Cardiac muscle cell (in vitro differentiated cells and primary cell): ENCODE measurements around the gene ETDA. TPM values are rescaled to one million over a fixed set of nuclear protein-coding genes. Genes with fewer than 3 reads are reported as not detected.
"Not testable (repeated sequence)": the region's sequence is repeated elsewhere in the genome, so short reads cannot be mapped to it uniquely, and the experiment has no call there.

Source experiments
- DNase-seq, 2 donors: peaks; one replicate each; pipeline versions ENCODE4 v3.0.0 to v3.0.0-alpha.2; 2010 to 2017; ENCODE audit warnings: low read depth in 1 of 2, low spot score in 1 of 2
- H3K27ac ChIP-seq: fragments of 200-600 bp; sonication (generic); 2 replicates; pipeline ENCODE4 v1.5.1; 2016
- H3K27me3 ChIP-seq: fragments of 200-600 bp; sonication (generic); 2 replicates; pipeline ENCODE4 v1.6.0; 2016; ENCODE audit warnings: control low read depth
- H3K36me3 ChIP-seq: fragments of 200-600 bp; sonication (generic); 2 replicates; pipeline ENCODE4 v1.5.1; 2016; ENCODE audit warnings: control low read depth
- H3K4me1 ChIP-seq: fragments of 200-600 bp; sonication (generic); 2 replicates; pipeline ENCODE4 v1.8.1; 2017; ENCODE audit warnings: low read depth, mild to moderate bottlenecking, mixed run types
- H3K4me3 ChIP-seq: fragments of 200-600 bp; sonication (generic); 2 replicates; pipeline ENCODE4 v1.5.1; 2016; ENCODE audit warnings: mild to moderate bottlenecking
- H3K9me3 ChIP-seq: fragments of 200-600 bp; sonication (generic); 2 replicates; pipeline ENCODE4 v1.5.1; 2017; ENCODE audit warnings: low read depth, mild to moderate bottlenecking, control low read depth
- CTCF ChIP-seq: IDR thresholded peaks from 2 replicates; pipeline ENCODE4 v1.5.1; 2012; ENCODE audit warnings: low read depth, mild to moderate bottlenecking, low read length
- polyA plus RNA-seq: library from polyadenylated mRNA; unstranded; fragments of >200 nt; fragmentation: Nextera tagmentation; extraction: Ambion mirVana; gene quantifications from 2 replicates; pipeline ENCODE4 v1.2.1, GENCODE V29; 2016
- total RNA-seq: library from RNA; depleted of rRNA; stranded (reverse); fragments of >200 nt; gene quantifications from 2 replicates; pipeline ENCODE4 v1.2.3, GENCODE V29; 2016

Gene ETDA
- total and polyA plus RNA-seq, 2 experiments from 2014 or later: not detected

- H3K9me3 ChIP-seq: no peaks in the 10 kb centered on the region
- H3K4me1 ChIP-seq: no peaks in the 10 kb centered on the region
- no peak overlapping the region for H3K4me3 ChIP-seq
- no peak for DNase-seq
- no peak for TF ChIP-seq CTCF
- no peaks in the 10 kb centered on the region for H3K36me3 ChIP-seq
- H3K27me3 ChIP-seq: no peaks in the 10 kb centered on the region
- no peak overlapping the region for H3K27ac ChIP-seq
These were observed 5.6 kb downstream of the ETDA start for GRCh38 chrX:135257469-135257868.

DNA sequence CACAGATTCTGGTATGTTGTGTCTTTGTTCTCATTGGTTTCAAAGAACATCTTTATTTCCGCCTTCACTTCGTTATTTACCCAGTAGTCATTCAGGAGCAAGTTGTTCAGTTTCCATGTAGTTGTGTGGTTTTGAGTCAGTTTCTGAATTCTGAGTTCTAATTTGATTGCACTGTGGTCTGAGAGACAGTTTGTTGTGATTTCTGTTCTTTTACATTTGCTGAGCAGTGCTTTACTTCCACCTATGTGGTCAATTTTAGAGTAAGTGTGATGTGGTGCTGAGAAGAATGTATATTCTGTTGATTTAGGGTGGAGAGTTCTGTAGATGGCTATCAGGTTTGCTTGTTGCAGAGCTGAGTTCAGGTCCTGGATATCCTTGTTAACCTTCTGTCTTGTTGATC, 9.1 kb downstream of the ETDA start:
- H3K36me3 ChIP-seq, DNase-seq, H3K4me3 ChIP-seq, H3K27ac ChIP-seq, H3K4me1 ChIP-seq, H3K27me3 ChIP-seq, H3K9me3 ChIP-seq: not testable (repeated sequence)

DNA sequence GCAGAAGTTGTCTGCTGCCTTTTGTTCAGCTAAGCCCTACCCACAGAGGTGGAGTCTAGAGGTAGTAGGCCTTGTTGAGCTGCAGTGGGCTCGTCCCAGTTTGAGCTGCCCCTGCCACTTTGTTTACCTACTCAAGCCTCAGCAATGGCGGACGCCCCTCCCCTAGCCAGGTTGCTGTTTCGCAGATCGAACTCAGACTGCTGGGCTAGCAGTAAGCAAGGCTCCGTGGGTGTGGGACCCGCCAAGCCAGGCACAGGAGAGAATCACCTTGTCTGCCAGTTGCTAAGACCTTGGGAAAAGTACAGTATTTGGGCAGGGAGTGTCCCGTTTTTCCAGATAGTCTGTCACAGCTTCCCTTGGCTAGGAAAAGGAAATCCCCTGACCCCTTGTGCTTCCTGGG, 11.5 kb downstream of the ETDA start:
- not testable (repeated sequence) for H3K27me3 ChIP-seq, H3K4me3 ChIP-seq, H3K4me1 ChIP-seq, H3K36me3 ChIP-seq, H3K9me3 ChIP-seq, DNase-seq, H3K27ac ChIP-seq

- H3K9me3 ChIP-seq: no peaks in the 10 kb centered on the region
- H3K36me3 ChIP-seq: no peaks in the 10 kb centered on the region
- no peak for TF ChIP-seq CTCF
- no peak for DNase-seq
- H3K27ac ChIP-seq: no peak overlapping the region
- H3K4me3 ChIP-seq: no peak overlapping the region
- no peaks in the 10 kb centered on the region for H3K4me1 ChIP-seq
- no peaks in the 10 kb centered on the region for H3K27me3 ChIP-seq
These were observed 12.3 kb downstream of the ETDA start for GRCh38 chrX:135264206-135264605.

- no peaks in the 10 kb centered on the region for H3K9me3 ChIP-seq
- no peaks in the 10 kb centered on the region for H3K27me3 ChIP-seq
- TF ChIP-seq CTCF: no peak
- no peak overlapping the region for H3K4me3 ChIP-seq
- no peaks in the 10 kb centered on the region for H3K36me3 ChIP-seq
- H3K4me1 ChIP-seq: no peaks in the 10 kb centered on the region
- H3K27ac ChIP-seq: no peak overlapping the region
- no peak for DNase-seq
These were observed 21.3 kb downstream of the ETDA start for GRCh38 chrX:135273162-135273561.

- Histone ChIP-seq H3K36me3 (no peaks in the 10 kb centered on the region), H3K27ac (no peak overlapping the region), H3K9me3 (no peaks in the 10 kb centered on the region), H3K4me1 (no peaks in the 10 kb centered on the region), H3K27me3 (no peaks in the 10 kb centered on the region), H3K4me3 (no peak overlapping the region)
- no peak for TF ChIP-seq CTCF
- DNase-seq: no peak
These were observed 24.1 kb downstream of the ETDA start for GRCh38 chrX:135275973-135276372.

- no peaks in the 10 kb centered on the region for H3K36me3 ChIP-seq
- H3K27ac ChIP-seq: no peak overlapping the region
- TF ChIP-seq CTCF: no peak
- H3K27me3 ChIP-seq: no peaks in the 10 kb centered on the region
- no peak overlapping the region for H3K4me3 ChIP-seq
- no peak for DNase-seq
- no peaks in the 10 kb centered on the region for H3K4me1 ChIP-seq
- peaks cover 3% of the 10 kb centered on the region for H3K9me3 ChIP-seq
These were observed 35.5 kb downstream of the ETDA start for GRCh38 chrX:135287266-135287823.
